Measurements from ENCODE around the gene CNTN4. TPM values are rescaled to one million over a fixed set of nuclear protein-coding genes. Genes with fewer than 3 reads are reported as not detected.

The CNTN4 gene
- total and polyA plus RNA-seq, 4 donors, result 1.5 to 30.7 (median 5.7) TPM

DNA sequence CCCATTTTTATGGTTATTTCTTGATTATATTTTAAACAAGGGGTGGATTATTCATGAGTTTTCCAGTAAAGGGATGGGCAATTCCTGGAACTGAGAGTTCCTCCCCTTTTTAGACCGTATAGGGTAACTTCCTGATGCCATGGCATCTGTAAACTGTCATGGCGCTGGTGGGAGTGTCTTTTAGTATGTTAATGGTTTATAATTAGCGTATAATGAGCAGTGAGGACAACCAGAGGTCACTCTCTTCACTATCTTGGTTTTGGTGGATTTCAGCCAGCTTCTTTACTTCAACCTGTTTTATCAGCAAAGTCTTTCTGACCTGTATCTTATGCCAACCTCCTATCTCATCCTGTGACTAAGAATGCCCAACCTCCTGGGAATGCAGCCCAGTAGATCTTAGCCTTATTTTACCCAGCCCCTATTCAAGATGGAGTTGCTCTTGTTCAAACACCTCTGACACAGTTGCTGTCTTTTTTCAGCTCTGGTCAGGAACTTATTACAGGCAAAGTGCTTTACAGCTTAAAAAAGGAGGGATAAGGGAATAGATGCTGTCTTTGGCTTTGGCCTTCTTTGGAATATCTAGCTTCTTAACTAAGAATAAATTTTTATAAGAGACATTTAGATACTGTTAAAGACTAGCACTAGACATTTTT lies 257.8 kb downstream of the CNTN4 start:
- Histone ChIP-seq H3K9me3 (ENCODE audit: control insufficient read depth in 4 of 4, insufficient read depth in 3 of 4, low read length in 3 of 4) (no peaks in the 10 kb centered on the region), H3K4me3 (no peak overlapping the region), H3K27ac (ENCODE audit: low read depth in 1 of 2, low read length in 1 of 2) (no peak overlapping the region), H3K4me1 (ENCODE audit: control insufficient read depth in 5 of 5, insufficient read depth in 5 of 5, low read length in 5 of 5) (peaks cover 0 to 10% (median 0%) of the 10 kb centered on the region in 5 donors), H3K9ac (ENCODE audit: insufficient read depth in 1 of 2, low read length in 2 of 2) (no peak overlapping the region), H3K27me3 (ENCODE audit: control insufficient read depth in 3 of 3, insufficient read depth in 3 of 3, low read length in 2 of 3) (no peaks in the 10 kb centered on the region), H3K36me3 (ENCODE audit: control insufficient read depth in 4 of 4, insufficient read depth in 4 of 4, low read length in 4 of 4) (no peaks in the 10 kb centered on the region)
- TF ChIP-seq, protein P1, sequence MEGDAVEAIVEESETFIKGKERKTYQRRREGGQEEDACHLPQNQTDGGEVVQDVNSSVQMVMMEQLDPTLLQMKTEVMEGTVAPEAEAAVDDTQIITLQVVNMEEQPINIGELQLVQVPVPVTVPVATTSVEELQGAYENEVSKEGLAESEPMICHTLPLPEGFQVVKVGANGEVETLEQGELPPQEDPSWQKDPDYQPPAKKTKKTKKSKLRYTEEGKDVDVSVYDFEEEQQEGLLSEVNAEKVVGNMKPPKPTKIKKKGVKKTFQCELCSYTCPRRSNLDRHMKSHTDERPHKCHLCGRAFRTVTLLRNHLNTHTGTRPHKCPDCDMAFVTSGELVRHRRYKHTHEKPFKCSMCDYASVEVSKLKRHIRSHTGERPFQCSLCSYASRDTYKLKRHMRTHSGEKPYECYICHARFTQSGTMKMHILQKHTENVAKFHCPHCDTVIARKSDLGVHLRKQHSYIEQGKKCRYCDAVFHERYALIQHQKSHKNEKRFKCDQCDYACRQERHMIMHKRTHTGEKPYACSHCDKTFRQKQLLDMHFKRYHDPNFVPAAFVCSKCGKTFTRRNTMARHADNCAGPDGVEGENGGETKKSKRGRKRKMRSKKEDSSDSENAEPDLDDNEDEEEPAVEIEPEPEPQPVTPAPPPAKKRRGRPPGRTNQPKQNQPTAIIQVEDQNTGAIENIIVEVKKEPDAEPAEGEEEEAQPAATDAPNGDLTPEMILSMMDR (IDR thresholded peaks at IDR 0.05; ENCODE audit: control extremely low read depth, extremely low read depth), result no peak
- DNase-seq (no peak), ATAC-seq (ENCODE audit: insufficient read depth, low FRiP score) (no peak)
- WGBS, 2 donors, result 83 to 88% methylated on average over 3 of the region's 3 CpGs

DNA sequence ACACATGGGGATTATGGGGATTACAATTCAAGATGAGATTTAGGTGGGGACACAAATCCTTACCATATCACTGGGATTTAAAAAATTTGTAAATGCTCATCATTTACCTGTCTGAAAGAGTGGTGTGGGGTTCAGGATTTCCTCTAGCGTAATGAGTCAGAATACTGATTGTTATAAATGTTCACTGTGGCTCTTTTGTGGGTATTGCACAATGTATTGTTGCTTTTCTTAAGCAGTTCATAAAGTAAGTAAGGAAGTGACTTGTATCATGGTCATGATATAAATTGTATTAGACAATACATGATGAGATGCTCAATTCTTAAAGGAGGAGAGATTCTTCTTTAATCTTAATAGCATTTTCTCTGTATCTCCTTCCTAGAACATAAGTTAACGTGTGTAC lies 262.1 kb downstream of the CNTN4 start:
- no peaks in the 10 kb centered on the region for H3K27me3 ChIP-seq (ENCODE audit: control insufficient read depth in 3 of 3, insufficient read depth in 3 of 3, low read length in 2 of 3)
- TF ChIP-seq, protein P1 (IDR thresholded peaks at IDR 0.05; ENCODE audit: control extremely low read depth, extremely low read depth), result no peak
- DNase-seq, result no peak
- H3K27ac ChIP-seq (ENCODE audit: low read depth in 1 of 2, low read length in 1 of 2), result no peak overlapping the region
- no peaks in the 10 kb centered on the region for H3K36me3 ChIP-seq (ENCODE audit: control insufficient read depth in 4 of 4, insufficient read depth in 4 of 4, low read length in 4 of 4)
- no peaks in the 10 kb centered on the region for H3K9me3 ChIP-seq (ENCODE audit: control insufficient read depth in 4 of 4, insufficient read depth in 3 of 4, low read length in 3 of 4)
- H3K4me1 ChIP-seq (ENCODE audit: control insufficient read depth in 5 of 5, insufficient read depth in 5 of 5, low read length in 5 of 5), result peaks cover 0 to 5% (median 0%) of the 10 kb centered on the region in 5 donors
- no peak for ATAC-seq (ENCODE audit: insufficient read depth, low FRiP score)
- H3K9ac ChIP-seq (ENCODE audit: insufficient read depth in 1 of 2, low read length in 2 of 2), result no peak overlapping the region
- WGBS, 2 donors, result 81 to 85% methylated on average over 2 of the region's 2 CpGs
- no peak overlapping the region for H3K4me3 ChIP-seq

DNA sequence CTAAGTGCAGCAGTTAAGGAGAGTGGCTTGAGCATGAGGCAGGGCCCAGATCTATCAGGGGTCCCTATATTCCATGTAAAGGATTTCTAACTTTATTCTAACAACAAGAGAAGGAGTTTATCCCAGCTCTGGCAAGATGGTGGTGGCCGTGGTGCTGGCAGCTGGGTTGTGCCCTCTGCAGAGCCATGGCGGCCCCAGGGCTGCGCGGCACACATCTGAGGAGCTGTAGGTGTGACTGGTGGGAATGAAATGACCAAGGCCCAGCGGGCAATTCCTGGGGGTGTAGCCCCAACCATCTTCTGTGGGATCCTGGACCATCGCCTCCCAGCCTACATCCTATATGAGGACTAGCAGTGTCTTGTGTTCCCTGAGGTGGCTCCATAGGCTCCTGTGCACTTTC lies 263.5 kb downstream of the CNTN4 start:
- no peak for ATAC-seq (ENCODE audit: insufficient read depth, low FRiP score)

More for the DNA sequence above, 263.5 kb downstream of the CNTN4 start:
- Histone ChIP-seq H3K36me3 (ENCODE audit: control insufficient read depth in 4 of 4, insufficient read depth in 4 of 4, low read length in 4 of 4) (no peaks in the 10 kb centered on the region), H3K27me3 (ENCODE audit: control insufficient read depth in 3 of 3, insufficient read depth in 3 of 3, low read length in 2 of 3) (no peaks in the 10 kb centered on the region), H3K4me1 (ENCODE audit: control insufficient read depth in 5 of 5, insufficient read depth in 5 of 5, low read length in 5 of 5) (no peaks in the 10 kb centered on the region), H3K9ac (ENCODE audit: insufficient read depth in 1 of 2, low read length in 2 of 2) (no peak overlapping the region), H3K9me3 (ENCODE audit: control insufficient read depth in 4 of 4, insufficient read depth in 3 of 4, low read length in 3 of 4) (no peaks in the 10 kb centered on the region), H3K4me3 (no peak overlapping the region), H3K27ac (ENCODE audit: low read depth in 1 of 2, low read length in 1 of 2) (no peak overlapping the region)
- no peak for DNase-seq
- TF ChIP-seq, protein P1 (IDR thresholded peaks at IDR 0.05; ENCODE audit: control extremely low read depth, extremely low read depth), result no peak
- WGBS, 2 donors, result 93 to 94% methylated on average over 6 of the region's 6 CpGs
